ENCODE data around the gene CBY2. TPM values are rescaled to one million over a fixed set of nuclear protein-coding genes. Genes with fewer than 3 reads are reported as not detected.
"Not testable (repeated sequence)": the region's sequence is repeated elsewhere in the genome, so short reads cannot be mapped to it uniquely, and the experiment has no call there.

CBY2 gene
- total and polyA plus RNA-seq, 2 donors from 2014 or later: 0.22 TPM; not detected in 1

DNA sequence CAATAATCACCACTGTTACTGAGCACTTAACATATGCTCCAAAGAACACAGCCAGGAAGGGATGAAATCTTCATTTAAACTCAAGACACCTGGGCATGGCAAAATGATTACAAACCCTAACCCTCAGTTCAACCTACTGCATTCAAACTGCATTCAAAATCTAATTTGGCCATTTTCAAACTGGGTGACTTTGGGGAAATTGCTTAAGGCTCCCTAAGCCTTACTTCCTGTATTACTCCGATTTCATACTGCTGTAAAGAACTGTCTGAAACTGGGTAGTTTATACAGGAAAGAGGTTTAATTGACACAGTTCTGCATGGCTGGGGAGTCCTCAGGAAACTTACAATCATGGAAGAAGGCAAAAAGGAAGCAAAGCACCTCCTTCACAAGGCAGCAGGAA lies 50.4 kb downstream of the CBY2 start:
- no peak overlapping the region for H3K27ac ChIP-seq (ENCODE audit: low read depth in 2 of 2, low read length in 2 of 2)
- no peak overlapping the region for H3K9ac ChIP-seq (ENCODE audit: low read length in 3 of 3)
- H3K36me3 ChIP-seq (ENCODE audit: control insufficient read depth in 2 of 3, insufficient read depth in 3 of 3, low read length in 3 of 3): no peaks in the 10 kb centered on the region
- no peaks in the 10 kb centered on the region for H3K4me1 ChIP-seq (ENCODE audit: control insufficient read depth in 2 of 3, insufficient read depth in 2 of 3, low read depth in 1 of 3, low read length in 3 of 3)
- intact Hi-C loops (cut with DNase I): no loop called here
- no peak for DNase-seq
- H3K27me3 ChIP-seq (ENCODE audit: control insufficient read depth, insufficient read depth, low read length): no peaks in the 10 kb centered on the region
- no peak for FAIRE-seq
- H3K9me3 ChIP-seq (ENCODE audit: control insufficient read depth in 2 of 3, insufficient read depth in 1 of 3, low read length in 3 of 3): peaks cover 0 to 5% (median 0%) of the 10 kb centered on the region in 3 donors
- no peak overlapping the region for H3K4me3 ChIP-seq (ENCODE audit: low read length in 3 of 3)
- TF ChIP-seq, protein P1, sequence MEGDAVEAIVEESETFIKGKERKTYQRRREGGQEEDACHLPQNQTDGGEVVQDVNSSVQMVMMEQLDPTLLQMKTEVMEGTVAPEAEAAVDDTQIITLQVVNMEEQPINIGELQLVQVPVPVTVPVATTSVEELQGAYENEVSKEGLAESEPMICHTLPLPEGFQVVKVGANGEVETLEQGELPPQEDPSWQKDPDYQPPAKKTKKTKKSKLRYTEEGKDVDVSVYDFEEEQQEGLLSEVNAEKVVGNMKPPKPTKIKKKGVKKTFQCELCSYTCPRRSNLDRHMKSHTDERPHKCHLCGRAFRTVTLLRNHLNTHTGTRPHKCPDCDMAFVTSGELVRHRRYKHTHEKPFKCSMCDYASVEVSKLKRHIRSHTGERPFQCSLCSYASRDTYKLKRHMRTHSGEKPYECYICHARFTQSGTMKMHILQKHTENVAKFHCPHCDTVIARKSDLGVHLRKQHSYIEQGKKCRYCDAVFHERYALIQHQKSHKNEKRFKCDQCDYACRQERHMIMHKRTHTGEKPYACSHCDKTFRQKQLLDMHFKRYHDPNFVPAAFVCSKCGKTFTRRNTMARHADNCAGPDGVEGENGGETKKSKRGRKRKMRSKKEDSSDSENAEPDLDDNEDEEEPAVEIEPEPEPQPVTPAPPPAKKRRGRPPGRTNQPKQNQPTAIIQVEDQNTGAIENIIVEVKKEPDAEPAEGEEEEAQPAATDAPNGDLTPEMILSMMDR (IDR thresholded peaks at IDR 0.05; ENCODE audit: borderline replicate concordance, extremely low read depth, insufficient read depth): no peak

- H3K4me1 ChIP-seq (ENCODE audit: control insufficient read depth in 2 of 3, insufficient read depth in 2 of 3, low read depth in 1 of 3, low read length in 3 of 3); H3K27ac ChIP-seq (ENCODE audit: low read depth in 2 of 2, low read length in 2 of 2); H3K9ac ChIP-seq (ENCODE audit: low read length in 3 of 3); DNase-seq; H3K4me3 ChIP-seq (ENCODE audit: low read length in 3 of 3); FAIRE-seq; H3K36me3 ChIP-seq (ENCODE audit: control insufficient read depth in 2 of 3, insufficient read depth in 3 of 3, low read length in 3 of 3); intact Hi-C loops (cut with DNase I); H3K27me3 ChIP-seq (ENCODE audit: control insufficient read depth, insufficient read depth, low read length): not testable (repeated sequence)
- peaks cover 0 to 15% (median 0%) of the 10 kb centered on the region in 3 donors for H3K9me3 ChIP-seq (ENCODE audit: control insufficient read depth in 2 of 3, insufficient read depth in 1 of 3, low read length in 3 of 3)
These were observed 54.4 kb downstream of the CBY2 start for GRCh38 chr13:45756498-45756897.

GRCh38 chr13:45757589-45757988 lies 55.5 kb downstream of the CBY2 start:
- H3K4me1 ChIP-seq (ENCODE audit: control insufficient read depth in 2 of 3, insufficient read depth in 2 of 3, low read depth in 1 of 3, low read length in 3 of 3); H3K36me3 ChIP-seq (ENCODE audit: control insufficient read depth in 2 of 3, insufficient read depth in 3 of 3, low read length in 3 of 3); FAIRE-seq; DNase-seq; intact Hi-C loops (cut with DNase I); H3K4me3 ChIP-seq (ENCODE audit: low read length in 3 of 3); H3K9ac ChIP-seq (ENCODE audit: low read length in 3 of 3); H3K27ac ChIP-seq (ENCODE audit: low read depth in 2 of 2, low read length in 2 of 2); H3K27me3 ChIP-seq (ENCODE audit: control insufficient read depth, insufficient read depth, low read length): not testable (repeated sequence)
- H3K9me3 ChIP-seq (ENCODE audit: control insufficient read depth in 2 of 3, insufficient read depth in 1 of 3, low read length in 3 of 3): peaks cover 0 to 15% (median 0%) of the 10 kb centered on the region in 3 donors

GRCh38 chr13:45763419-45763818 lies 61.3 kb downstream of the CBY2 start:
- FAIRE-seq (no peak), DNase-seq (no peak)
- TF ChIP-seq, protein P1 (IDR thresholded peaks at IDR 0.05; ENCODE audit: borderline replicate concordance, extremely low read depth, insufficient read depth): no peak
- peaks cover 0 to 3% (median 0%) of the 10 kb centered on the region in 3 donors for H3K4me1 ChIP-seq (ENCODE audit: control insufficient read depth in 2 of 3, insufficient read depth in 2 of 3, low read depth in 1 of 3, low read length in 3 of 3)
- H3K4me3 ChIP-seq (ENCODE audit: low read length in 3 of 3): no peak overlapping the region
- H3K9me3 ChIP-seq (ENCODE audit: control insufficient read depth in 2 of 3, insufficient read depth in 1 of 3, low read length in 3 of 3): peaks cover 0 to 4% (median 0%) of the 10 kb centered on the region in 3 donors
- intact Hi-C loops (cut with DNase I): no loop called here
- H3K27me3 ChIP-seq (ENCODE audit: control insufficient read depth, insufficient read depth, low read length): no peaks in the 10 kb centered on the region
- H3K36me3 ChIP-seq (ENCODE audit: control insufficient read depth in 2 of 3, insufficient read depth in 3 of 3, low read length in 3 of 3): no peaks in the 10 kb centered on the region
- H3K9ac ChIP-seq (ENCODE audit: low read length in 3 of 3): no peak overlapping the region
- no peak overlapping the region for H3K27ac ChIP-seq (ENCODE audit: low read depth in 2 of 2, low read length in 2 of 2)

Other genes starting within 250 kb of the CBY2 start
- 26.0 TPM for gene COG3, start 237.4 kb upstream of the CBY2 start, total RNA-seq
- gene COG3, start 237.4 kb upstream of the CBY2 start, polyA plus RNA-seq (ENCODE audit: insufficient read depth, low read depth, low replicate concordance): 18.0 TPM
- gene ERICH6B, start 86.6 kb upstream of the CBY2 start, total RNA-seq: not detected
- gene ERICH6B, start 86.6 kb upstream of the CBY2 start, polyA plus RNA-seq (ENCODE audit: insufficient read depth, low read depth, low replicate concordance): not detected
- gene SIAH3, start 149.4 kb downstream of the CBY2 start, total RNA-seq: 0.03 TPM
- gene SIAH3, start 149.4 kb downstream of the CBY2 start, polyA plus RNA-seq (ENCODE audit: insufficient read depth, low read depth, low replicate concordance): 0.41 TPM

All from kidney (tissue), 14 donors.